HepG2 (cell line): ENCODE results near the gene RFC1. TPM values are rescaled to one million over a fixed set of nuclear protein-coding genes. Genes with fewer than 3 reads are reported as not detected.

Source experiments
- AKAP8 ChIP-seq: sonication (generic); formaldehyde crosslinking; IDR thresholded peaks from 2 replicates; pipeline ENCODE4 v1.5.1; 2020; ENCODE audit warnings: mild to moderate bottlenecking, missing genetic modification reagents
- ARNTL ChIP-seq: sonication (generic); formaldehyde crosslinking; IDR thresholded peaks from 2 replicates; pipeline ENCODE4 v1.4.0; 2020; ENCODE audit warnings: mild to moderate bottlenecking, missing genetic modification reagents
- ATF1 ChIP-seq: IDR thresholded peaks from 2 replicates; pipeline ENCODE4 v1.6.1; 2016; ENCODE audit warnings: mild to moderate bottlenecking, control low read depth
- CBX5 ChIP-seq: sonication (generic); formaldehyde crosslinking; IDR thresholded peaks from 2 replicates; pipeline ENCODE4 v1.4.0; 2020; ENCODE audit warnings: missing genetic modification reagents, borderline replicate concordance
- CENPX ChIP-seq: sonication (generic); formaldehyde crosslinking; IDR thresholded peaks from 2 replicates; pipeline ENCODE4 v1.9.0; 2021; ENCODE audit warnings: mild to moderate bottlenecking, missing genetic modification reagents, moderate library complexity
- CERS6 ChIP-seq: sonication (generic); formaldehyde crosslinking; IDR thresholded peaks from 2 replicates; pipeline ENCODE4 v1.5.0; 2020; ENCODE audit warnings: missing genetic modification reagents
- ETV6 ChIP-seq: sonication (generic); formaldehyde crosslinking; conservative IDR thresholded peaks from 2 replicates; pipeline ENCODE4 v1.4.0; 2020; ENCODE audit warnings: missing genetic modification reagents
- FOXO1 ChIP-seq: sonication (generic); formaldehyde crosslinking; IDR thresholded peaks from 2 replicates; pipeline ENCODE4 v1.4.0; 2020; ENCODE audit warnings: missing genetic modification reagents
- JUNB ChIP-seq: sonication (generic); formaldehyde crosslinking; IDR thresholded peaks from 2 replicates; pipeline ENCODE4 v1.8.0; 2022; ENCODE audit warnings: missing genetic modification reagents, mild to moderate bottlenecking, borderline replicate concordance
- KMT2A ChIP-seq: sonication (generic); formaldehyde crosslinking; IDR thresholded peaks from 2 replicates; pipeline ENCODE4 v1.4.0; 2020; ENCODE audit warnings: missing genetic modification reagents
- LCORL ChIP-seq, 2 experiments: fragments of 450-650 bp in 1 of 2; sonication (generic) in 1 of 2; formaldehyde crosslinking in 1 of 2; IDR thresholded peaks; 2 replicates each; pipeline versions ENCODE4 v1.5.0 to v1.6.1; 2017 to 2020; ENCODE audit warnings: antibody characterized with exemption in 1 of 2, missing genetic modification reagents in 1 of 2
- MXD4 ChIP-seq: IDR thresholded peaks from 2 replicates; pipeline ENCODE4 v1.6.1; 2016; ENCODE audit warnings: mild to moderate bottlenecking, missing biosample characterization, missing genetic modification reagents
- SIX1 ChIP-seq: sonication (generic); formaldehyde crosslinking; IDR thresholded peaks from 2 replicates; pipeline ENCODE4 v1.4.0; 2020; ENCODE audit warnings: missing genetic modification reagents, borderline replicate concordance
- SRSF1 ChIP-seq: fragments of 200-400 bp; formaldehyde crosslinking; optimal IDR thresholded peaks from 2 replicates; pipeline ENCODE3; 2017; ENCODE audit warnings: mild to moderate bottlenecking, low read depth, low read length, moderate library complexity
- SRSF4 ChIP-seq: fragments of 200-400 bp; formaldehyde crosslinking; IDR thresholded peaks from one replicate; pipeline ENCODE4 v1.6.1; 2018; ENCODE audit warnings: mild to moderate bottlenecking, low read depth, low read length, moderate library complexity; ENCODE audit not compliant: poor library complexity, severe bottlenecking
- STAT6 ChIP-seq: sonication (generic); formaldehyde crosslinking; IDR thresholded peaks from 2 replicates; pipeline ENCODE4 v1.4.0; 2020; ENCODE audit warnings: missing genetic modification reagents, mild to moderate bottlenecking, borderline replicate concordance
- TAF15 ChIP-seq: fragments of 200-400 bp; formaldehyde crosslinking; IDR thresholded peaks from one replicate; pipeline ENCODE4 v1.6.1; 2018; ENCODE audit warnings: mild to moderate bottlenecking, low read depth, low read length; ENCODE audit not compliant: poor library complexity, severe bottlenecking
- U2AF1 ChIP-seq: fragments of 200-400 bp; formaldehyde crosslinking; optimal IDR thresholded peaks from 2 replicates; pipeline ENCODE3; 2017; ENCODE audit warnings: mild to moderate bottlenecking, low read depth, low read length
- ZFAT ChIP-seq: sonication (generic); formaldehyde crosslinking; conservative IDR thresholded peaks from 2 replicates; pipeline ENCODE4 v1.8.1; 2023; ENCODE audit warnings: missing genetic modification reagents, inconsistent platforms
- ZNF101 ChIP-seq: sonication (generic); formaldehyde crosslinking; IDR thresholded peaks from 2 replicates; pipeline ENCODE4 v1.4.0; 2020; ENCODE audit warnings: mild to moderate bottlenecking, low read depth, missing genetic modification reagents, borderline replicate concordance
- ZNF225 ChIP-seq: sonication (generic); formaldehyde crosslinking; IDR thresholded peaks from 2 replicates; pipeline ENCODE4 v1.4.0; 2020; ENCODE audit warnings: mild to moderate bottlenecking, missing genetic modification reagents
- polyA plus RNA-seq, 8 experiments: library from polyadenylated mRNA; depleted of rRNA in 3 of 8; stranded (reverse) in 7 of 8; unstranded in 1 of 8; fragments of >200 nt; fragmentation: Illumina TruSeq in 4 of 8; extraction: Trizol in 4 of 8; gene quantifications; 2 replicates each; pipeline versions ENCODE4 v1.2.1 to v1.2.3, GENCODE V29; 2011 to 2016; ENCODE audit warnings: low read depth in 4 of 8, missing spikeins in 1 of 8, mixed read lengths in 1 of 8; ENCODE audit not compliant: insufficient read depth in 1 of 8
- total RNA-seq, 5 experiments: library from RNA; depleted of rRNA; stranded (reverse); fragments of >200 nt; fragmentation: Illumina TruSeq; extraction: Trizol; gene quantifications; 2 replicates each; pipeline ENCODE4 v1.2.3, GENCODE V29; 2016; ENCODE audit warnings: low read depth in 1 of 5
- TF ChIP-seq, protein P1 (sequence below): sonication (generic); formaldehyde crosslinking; IDR thresholded peaks from 2 replicates; pipeline ENCODE4 v1.4.0; 2020; ENCODE audit warnings: mild to moderate bottlenecking, missing genetic modification reagents, borderline replicate concordance

RFC1 gene
- total and polyA plus RNA-seq, 2 of the 13 experiments (the other 11 are each of a cell fraction or from before 2014, with no cell fraction given): 15.9 to 78.8 TPM

- TF ChIP-seq SIX1 (CRISPR knock-in tag): no peak
- peak; percentile 91 for TF ChIP-seq MXD4 (CRISPR knock-in tag)
- TF ChIP-seq ZNF101 (CRISPR knock-in tag): no peak
- TF ChIP-seq FOXO1: peak; percentile 81
- TF ChIP-seq, protein P1, sequence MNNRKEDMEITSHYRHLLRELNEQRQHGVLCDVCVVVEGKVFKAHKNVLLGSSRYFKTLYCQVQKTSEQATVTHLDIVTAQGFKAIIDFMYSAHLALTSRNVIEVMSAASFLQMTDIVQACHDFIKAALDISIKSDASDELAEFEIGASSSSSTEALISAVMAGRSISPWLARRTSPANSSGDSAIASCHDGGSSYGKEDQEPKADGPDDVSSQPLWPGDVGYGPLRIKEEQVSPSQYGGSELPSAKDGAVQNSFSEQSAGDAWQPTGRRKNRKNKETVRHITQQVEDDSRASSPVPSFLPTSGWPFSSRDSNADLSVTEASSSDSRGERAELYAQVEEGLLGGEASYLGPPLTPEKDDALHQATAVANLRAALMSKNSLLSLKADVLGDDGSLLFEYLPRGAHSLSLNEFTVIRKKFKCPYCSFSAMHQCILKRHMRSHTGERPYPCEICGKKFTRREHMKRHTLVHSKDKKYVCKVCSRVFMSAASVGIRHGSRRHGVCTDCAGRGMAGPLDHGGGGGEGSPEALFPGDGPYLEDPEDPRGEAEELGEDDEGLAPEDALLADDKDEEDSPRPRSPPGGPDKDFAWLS: peak; percentile 83; the same call in 1 of the 2 replicates
- peak; percentile 89; the same call in 1 of the 2 replicates for TF ChIP-seq CBX5
- TF ChIP-seq STAT6 (CRISPR knock-in tag): no peak
- peak; percentile 91 for TF ChIP-seq JUNB (CRISPR knock-in tag)
- TF ChIP-seq LCORL (IDR thresholded peaks at IDR 0.05): no peak
- TF ChIP-seq LCORL (CRISPR knock-in tag; IDR thresholded peaks at IDR 0.05): peak; percentile 94
- TF ChIP-seq ZNF225 (CRISPR knock-in tag): peak; percentile 49; the same call in 1 of the 2 replicates
- 0 out of 2 replicates have a peak, but pooled peaks have one; percentile 78 for TF ChIP-seq ZFAT
- no peak for TF ChIP-seq ETV6
- peak; percentile 87 for TF ChIP-seq KMT2A
- TF ChIP-seq U2AF1: no peak
- TF ChIP-seq ARNTL: peak; percentile 84; the same call in 1 of the 2 replicates
- TF ChIP-seq SRSF4: no peak
- TF ChIP-seq TAF15: peak; percentile 39
- no peak for TF ChIP-seq AKAP8
- no peak for TF ChIP-seq SRSF1
- TF ChIP-seq CERS6: no peak
- peak; percentile 98 for TF ChIP-seq ATF1
- no peak for TF ChIP-seq CENPX (CRISPR knock-in tag)
Observed at GRCh38 chr4:39365830-39366771, at the start of gene RFC1 (continued).
